HepG2 (cell line): ENCODE data around the gene ZC3H18. TPM values are rescaled to one million over a fixed set of nuclear protein-coding genes. Genes with fewer than 3 reads are reported as not detected.

Source experiments
- ATAC-seq: fragments of 200-7000 bp; cut with Tn5 transposase; 3 replicates; pipeline ENCODE4 v1.9.1; 2020; ENCODE audit warnings: mild to moderate bottlenecking, moderate library complexity
- BruUV-seq: library from RNA; stranded (reverse); fragments of 400-500 nt; replicated peaks from 2 replicates; lab custom pipeline; 2021; lab: Mats Ljungman, UMichigan
- CTCF ChIA-PET: fragments of 300-600 bp; formaldehyde crosslinking; extraction: SDS; loops from one replicate; lab custom pipeline; 2021; ENCODE audit warnings: low total read pairs, inconsistent platforms, low intra/inter-chr PET ratio; lab: Yijun Ruan, JAX
- POLR2A ChIA-PET: fragments of 350-600 bp; sonication (Branson Sonifier 250); formaldehyde crosslinking; loops from one replicate; lab custom pipeline; 2020; ENCODE audit warnings: antibody characterized with exemption, inconsistent platforms; lab: Yijun Ruan, JAX
- DNase-seq: peaks from one replicate; pipeline ENCODE4 v3.0.0-alpha.2; 2015; ENCODE audit warnings: low spot score
- FAIRE-seq: peaks from 3 replicates; lab custom pipeline; 2011; peaks lifted over from hg19 to GRCh38; lab: Jason Lieb, UNC
- H2AFZ ChIP-seq: one replicate; pipeline ENCODE4 v1.6.1; 2011; ENCODE audit warnings: low read length, inconsistent platforms
- H3K27ac ChIP-seq: fragments of 300-600 bp; 3 replicates; pipeline ENCODE4 v1.8.0; 2011; ENCODE audit warnings: mixed run types, mild to moderate bottlenecking, mixed read lengths, low read length, inconsistent platforms; ENCODE audit not compliant: insufficient read depth; ENCODE audit errors: extremely low read length
- H3K27me3 ChIP-seq, 2 experiments: fragments of 200-600 bp in 1 of 2; 2 replicates in 1 of 2; 3 replicates in 1 of 2; pipeline versions ENCODE4 v1.6.0 to v1.8.0; 2011; ENCODE audit warnings: low read length in 2 of 2, mild to moderate bottlenecking in 2 of 2, moderate library complexity in 2 of 2, inconsistent platforms in 1 of 2; ENCODE audit not compliant: insufficient read depth in 2 of 2, control insufficient read depth in 1 of 2
- H3K36me3 ChIP-seq, 2 experiments: fragments of 200-600 bp in 1 of 2; replicated peaks in 1 of 2; 2 replicates in 1 of 2; 3 replicates in 1 of 2; pipeline versions ENCODE4 v1.5.1 to v1.8.0; 2011; ENCODE audit warnings: low read length in 2 of 2, inconsistent platforms in 1 of 2; ENCODE audit not compliant: insufficient read depth in 2 of 2, control insufficient read depth in 1 of 2
- H3K4me1 ChIP-seq: 2 replicates; pipeline ENCODE4 v1.5.1; 2012; ENCODE audit warnings: low read length, inconsistent platforms; ENCODE audit not compliant: insufficient read depth
- H3K4me2 ChIP-seq: 2 replicates; pipeline ENCODE4 v1.6.0; 2011; ENCODE audit warnings: low read depth, low read length, inconsistent platforms
- H3K4me3 ChIP-seq, 3 experiments: fragments of 200-600 bp in 1 of 3; sonication (generic), shearing (Covaris generic) in 1 of 3; replicated peaks in 1 of 3; 2 replicates each; pipeline ENCODE4 v1.5.1; 2011 to 2016; ENCODE audit warnings: low read length in 3 of 3, inconsistent platforms in 2 of 3, low read depth in 2 of 3, mild to moderate bottlenecking in 2 of 3, control low read depth in 1 of 3, mixed read lengths in 1 of 3; ENCODE audit not compliant: insufficient read depth in 1 of 3
- H3K79me2 ChIP-seq: one replicate; pipeline ENCODE4 v1.6.1; 2011; ENCODE audit warnings: low read length, inconsistent platforms; ENCODE audit not compliant: insufficient read depth
- H3K9ac ChIP-seq: 2 replicates; pipeline ENCODE4 v1.6.0; 2011; ENCODE audit warnings: mild to moderate bottlenecking, low read depth, low read length, inconsistent platforms; ENCODE audit not compliant: insufficient read depth
- H3K9me3 ChIP-seq: 2 replicates; pipeline ENCODE4 v1.5.1; 2012; ENCODE audit warnings: mild to moderate bottlenecking, low read length
- H4K20me1 ChIP-seq: 2 replicates; pipeline ENCODE4 v1.6.0; 2011; ENCODE audit warnings: inconsistent platforms, mild to moderate bottlenecking, low read length, moderate library complexity; ENCODE audit not compliant: insufficient read depth
- AGO2 ChIP-seq: fragments of 200-400 bp; formaldehyde crosslinking; optimal IDR thresholded peaks from 2 replicates; pipeline ENCODE3; 2017; ENCODE audit warnings: mild to moderate bottlenecking, low read depth, low read length, moderate library complexity
- AKAP8 ChIP-seq: sonication (generic); formaldehyde crosslinking; IDR thresholded peaks from 2 replicates; pipeline ENCODE4 v1.5.1; 2020; ENCODE audit warnings: mild to moderate bottlenecking, missing genetic modification reagents
- EP300 ChIP-seq, 3 experiments: sonication (generic) in 1 of 3; formaldehyde crosslinking in 1 of 3; IDR thresholded peaks; 2 replicates each; pipeline versions ENCODE4 v1.5.1 to v1.6.1; 2011 to 2020; ENCODE audit warnings: low read depth in 2 of 3, low read length in 2 of 3, borderline replicate concordance in 1 of 3, improper control_type of control experiment in 1 of 3, mild to moderate bottlenecking in 1 of 3, missing genetic modification reagents in 1 of 3, moderate library complexity in 1 of 3
- MED8 ChIP-seq: sonication (generic); formaldehyde crosslinking; IDR thresholded peaks from 2 replicates; pipeline ENCODE4 v1.8.1; 2023; ENCODE audit warnings: mild to moderate bottlenecking, missing genetic modification reagents; ENCODE audit not compliant: insufficient replicate concordance
- PAX8 ChIP-seq: sonication (generic); formaldehyde crosslinking; IDR thresholded peaks from 2 replicates; pipeline ENCODE4 v1.8.0; 2022; ENCODE audit warnings: mild to moderate bottlenecking, missing genetic modification reagents, borderline replicate concordance
- PPARG ChIP-seq: conservative IDR thresholded peaks from 2 replicates; pipeline ENCODE4 v1.6.1; 2016; ENCODE audit warnings: missing biosample characterization, missing genetic modification reagents
- RFX5 ChIP-seq: IDR thresholded peaks from 2 replicates; pipeline ENCODE4 v1.6.1; 2011; ENCODE audit warnings: low read depth, low read length, improper control_type of control experiment
- SIN3A ChIP-seq: IDR thresholded peaks from 2 replicates; pipeline ENCODE4 v1.6.1; 2011; ENCODE audit warnings: low read depth, mild to moderate bottlenecking, control low read depth, low read length, borderline replicate concordance
- SOX6 ChIP-seq, 2 experiments: fragments of 450-650 bp in 1 of 2; sonication (generic) in 1 of 2; formaldehyde crosslinking in 1 of 2; IDR thresholded peaks; 2 replicates each; pipeline versions ENCODE4 v1.4.0 to v1.6.1; 2017 to 2020; ENCODE audit warnings: antibody characterized with exemption in 1 of 2, mild to moderate bottlenecking in 1 of 2, missing genetic modification reagents in 1 of 2
- THAP7 ChIP-seq: sonication (generic); formaldehyde crosslinking; IDR thresholded peaks from 2 replicates; pipeline ENCODE4 v1.8.1; 2023; ENCODE audit warnings: mild to moderate bottlenecking, missing genetic modification reagents
- UBTF ChIP-seq: sonication (generic); formaldehyde crosslinking; IDR thresholded peaks from 2 replicates; pipeline ENCODE4 v1.4.0; 2020; ENCODE audit warnings: mild to moderate bottlenecking, missing genetic modification reagents
- YEATS2 ChIP-seq: sonication (generic); formaldehyde crosslinking; IDR thresholded peaks from 2 replicates; pipeline ENCODE4 v1.4.0; 2020; ENCODE audit warnings: missing genetic modification reagents, borderline replicate concordance
- ZBTB14 ChIP-seq: sonication (generic); formaldehyde crosslinking; IDR thresholded peaks from 2 replicates; pipeline ENCODE4 v1.4.0; 2020; ENCODE audit warnings: missing genetic modification reagents
- ZNF18 ChIP-seq: sonication (generic); formaldehyde crosslinking; IDR thresholded peaks from 2 replicates; pipeline ENCODE4 v1.8.0; 2022; ENCODE audit warnings: mild to moderate bottlenecking, missing genetic modification reagents; ENCODE audit not compliant: insufficient replicate concordance
- ZNF230 ChIP-seq: sonication (generic); formaldehyde crosslinking; IDR thresholded peaks from 2 replicates; pipeline ENCODE4 v1.4.0; 2020; ENCODE audit warnings: mild to moderate bottlenecking, missing genetic modification reagents
- ZNF496 ChIP-seq: sonication (generic); formaldehyde crosslinking; IDR thresholded peaks from 2 replicates; pipeline ENCODE4 v1.8.1; 2023; ENCODE audit warnings: mild to moderate bottlenecking, moderate library complexity, missing genetic modification reagents; ENCODE audit not compliant: insufficient replicate concordance
- ZNF550 ChIP-seq: sonication (generic); formaldehyde crosslinking; IDR thresholded peaks from 2 replicates; pipeline ENCODE4 v1.4.0; 2020; ENCODE audit warnings: mild to moderate bottlenecking, missing genetic modification reagents, borderline replicate concordance
- WGBS: methylation state at CpG from one replicate; pipeline ENCODE4 v1.1.6; 2017; ENCODE audit warnings: low lambda C conversion rate; 5-methylcytosine and 5-hydroxymethylcytosine counted together
- in situ Hi-C: cut with HindIII; loops from 2 replicates; pipeline ENCODE4 v1.10.0; 2017; ENCODE audit warnings: low pct_unique_long_range_greater_than_20kb; ENCODE audit not compliant: extremely low pct_ligation_motif_present
- intact Hi-C: fragments of 100-400 bp; cut with micrococcal nuclease; formaldehyde crosslinking; loops from one replicate; pipeline ENCODE4 v1.10.0; 2022; ENCODE audit not compliant: unreplicated experiment
- polyA plus RNA-seq, 8 experiments: library from polyadenylated mRNA; depleted of rRNA in 3 of 8; stranded (reverse) in 7 of 8; unstranded in 1 of 8; fragments of >200 nt; fragmentation: Illumina TruSeq in 4 of 8; extraction: Trizol in 4 of 8; gene quantifications; 2 replicates each; pipeline versions ENCODE4 v1.2.1 to v1.2.3, GENCODE V29; 2011 to 2016; ENCODE audit warnings: low read depth in 4 of 8, missing spikeins in 1 of 8, mixed read lengths in 1 of 8; ENCODE audit not compliant: insufficient read depth in 1 of 8
- total RNA-seq, 5 experiments: library from RNA; depleted of rRNA; stranded (reverse); fragments of >200 nt; fragmentation: Illumina TruSeq; extraction: Trizol; gene quantifications; 2 replicates each; pipeline ENCODE4 v1.2.3, GENCODE V29; 2016; ENCODE audit warnings: low read depth in 1 of 5

ZC3H18 gene
- total and polyA plus RNA-seq, 2 of the 13 experiments (the other 11 are each of a cell fraction or from before 2014, with no cell fraction given) = 11.2 to 27.4 TPM

GRCh38 chr16:88671806-88672205, 101.6 kb downstream of the ZC3H18 start:
- no peaks in the 10 kb centered on the region for H3K4me1 ChIP-seq
- ATAC-seq (no peak), DNase-seq (no peak), FAIRE-seq (no peak)
- no TSS peak for BruUV-seq
- no peak overlapping the region for H3K27ac ChIP-seq
- no peaks in the 10 kb centered on the region for H3K27me3 ChIP-seq
- no peak overlapping the region for H3K4me3 ChIP-seq
- in situ Hi-C loops = no loop called here
- no peak overlapping the region for H3K9ac ChIP-seq
- no peaks in the 10 kb centered on the region; a peak in 2 of 5 replicates for H3K36me3 ChIP-seq
- ChIA-PET POLR2A (no interaction called here), CTCF (no interaction called here)
- H3K79me2 ChIP-seq = peaks cover 2% of the 10 kb centered on the region
- intact Hi-C loops = no loop called here
- 94% methylated on average over 22 of the region's 23 CpGs for WGBS
- H2AFZ ChIP-seq = no peak overlapping the region
- H3K4me2 ChIP-seq = no peak overlapping the region
- no peaks in the 10 kb centered on the region for H3K9me3 ChIP-seq
- H4K20me1 ChIP-seq = peaks cover 2% of the 10 kb centered on the region; the same call in 1 of the 2 replicates
- TF ChIP-seq SOX6 (IDR thresholded peaks at IDR 0.05) = no peak
- TF ChIP-seq SOX6 (CRISPR knock-in tag; IDR thresholded peaks at IDR 0.05) = no peak
- TF ChIP-seq ZNF550 (CRISPR knock-in tag) = 0 out of 2 replicates have a peak, but pooled peaks have one; percentile 32
- no peak for TF ChIP-seq ZNF18
- no peak for TF ChIP-seq SIN3A
- no peak for TF ChIP-seq ZNF230 (CRISPR knock-in tag)
- TF ChIP-seq EP300 (IDR thresholded peaks at IDR 0.05; ENCODE audit: low read depth in 2 of 2, low read length in 2 of 2) = no peak
- no peak for TF ChIP-seq EP300 (CRISPR knock-in tag; IDR thresholded peaks at IDR 0.05; ENCODE audit: borderline replicate concordance)
- no peak for TF ChIP-seq ZBTB14 (CRISPR knock-in tag)
- TF ChIP-seq PAX8 = no peak
- 0 out of 2 replicates have a peak, but pooled peaks have one; percentile 42 for TF ChIP-seq AKAP8 (CRISPR knock-in tag)
- TF ChIP-seq AGO2 = peak; percentile 37
- no peak for TF ChIP-seq UBTF (CRISPR knock-in tag)
- TF ChIP-seq ZNF496 = no peak
- no peak for TF ChIP-seq YEATS2 (CRISPR knock-in tag)
- no peak for TF ChIP-seq PPARG (CRISPR knock-in tag)
- TF ChIP-seq MED8 (CRISPR knock-in tag) = no peak
- TF ChIP-seq RFX5 = no peak
- no peak for TF ChIP-seq THAP7
